Aorta (tissue), 5 donors: ENCODE measurements around the gene HOXC12. TPM values are rescaled to one million over a fixed set of nuclear protein-coding genes. Genes with fewer than 3 reads are reported as not detected.

Source experiments
- ATAC-seq: fragments of 200-7000 bp; cut with Tn5 transposase; one replicate; pipeline ENCODE4 v1.9.1; 2022; ENCODE audit warnings: moderate library complexity; ENCODE audit not compliant: low FRiP score
- DNase-seq, 2 donors: peaks; one replicate each; pipeline ENCODE4 v3.0.0-alpha.2; 2020
- H3K27ac ChIP-seq, 2 donors: one replicate each; pipeline ENCODE4 v1.5.1; 2013; ENCODE audit warnings: low read length in 2 of 2, mild to moderate bottlenecking in 2 of 2, moderate library complexity in 2 of 2, control low read depth in 1 of 2, inconsistent platforms in 1 of 2, low read depth in 1 of 2
- H3K27me3 ChIP-seq, 2 donors: one replicate each; pipeline ENCODE4 v1.6.1; 2013; ENCODE audit warnings: control low read depth in 1 of 2, low read length in 1 of 2, mild to moderate bottlenecking in 1 of 2, moderate library complexity in 1 of 2; ENCODE audit not compliant: insufficient read depth in 2 of 2, control insufficient read depth in 1 of 2
- H3K36me3 ChIP-seq, 2 donors: one replicate each; pipeline ENCODE4 v1.6.1; 2013; ENCODE audit warnings: control low read depth in 1 of 2, low read length in 1 of 2, mild to moderate bottlenecking in 1 of 2; ENCODE audit not compliant: insufficient read depth in 2 of 2, control insufficient read depth in 1 of 2
- H3K4me1 ChIP-seq, 2 donors: one replicate each; pipeline ENCODE4 v1.6.1; 2013; ENCODE audit warnings: low read length in 2 of 2, control low read depth in 1 of 2, mild to moderate bottlenecking in 1 of 2, moderate library complexity in 1 of 2; ENCODE audit not compliant: insufficient read depth in 2 of 2, control insufficient read depth in 1 of 2
- H3K4me3 ChIP-seq, 2 donors: one replicate each; pipeline ENCODE4 v1.5.1; 2013; ENCODE audit warnings: low read length in 2 of 2, control low read depth in 1 of 2, mild to moderate bottlenecking in 1 of 2
- H3K9me3 ChIP-seq: one replicate; pipeline ENCODE4 v1.6.1; 2013; ENCODE audit warnings: mild to moderate bottlenecking, low read length; ENCODE audit not compliant: control insufficient read depth
- WGBS, 2 donors: extraction: QIAGEN DNeasy Blood & Tissue Kit; methylation state at CpG; one replicate each; pipeline ENCODE4 v1.1.7; 2013; 5-methylcytosine and 5-hydroxymethylcytosine counted together
- intact Hi-C, 2 donors: fragments of 100-400 bp; cut with DNase I; formaldehyde crosslinking; loops; one replicate each; pipeline versions ENCODE4 v1.14.2 to v1.15.0; 2022
- polyA plus RNA-seq, 2 donors: library from polyadenylated mRNA; stranded (reverse); fragments of 200-250 nt; gene quantifications; one replicate each; pipeline ENCODE4 v1.2.3, GENCODE V29; 2013
- total RNA-seq, 2 donors: library from RNA; stranded (reverse); fragmentation: NEBNext Ultra II Directional; extraction: Animal tissue kit (Norgen Biotek cat#: 25700); gene quantifications; one replicate each; pipeline ENCODE4 v1.2.1, GENCODE V29; 2021
- donor health status: healthy with polysubstance abuse.
- donor health status: Bipolar disorder and iron deficiency.
- donor health status: DM: no; HTN: no; CAD: no.
- donor health status: DM: no; HTN: no; CAD: no.
- donor health status: DM: yes; HTN: yes; CAD: no.

The HOXC12 gene
- total and polyA plus RNA-seq, 4 donors: 0.45 TPM; not detected in 3

- Histone ChIP-seq H3K27me3 (peaks cover 0 to 4% of the 10 kb centered on the region in 2 donors), H3K9me3 (no peaks in the 10 kb centered on the region), H3K4me1 (no peaks in the 10 kb centered on the region), H3K27ac (no peak overlapping the region), H3K4me3 (peak overlapping the region in 1 of 2 donors; percentile 13), H3K36me3 (no peaks in the 10 kb centered on the region)
- WGBS, 2 donors: 38 to 43% methylated on average over 48 of the region's 48 CpGs
- ATAC-seq (peak; percentile 65), DNase-seq (peak in 1 of 2 donors; percentile 90)
- intact Hi-C loops: no loop called here
These were observed 40.9 kb downstream of the HOXC12 start for GRCh38 chr12:53995378-53996239.

GRCh38 chr12:53996240-53997203, 41.8 kb downstream of the HOXC12 start:
- ATAC-seq (no peak), DNase-seq (no peak)
- peaks cover 0 to 2% of the 10 kb centered on the region in 2 donors for H3K27me3 ChIP-seq
- intact Hi-C loops: no loop called here
- no peak overlapping the region for H3K27ac ChIP-seq
- WGBS, 2 donors: 84 to 91% methylated on average over 29 of the region's 29 CpGs
- H3K9me3 ChIP-seq: no peaks in the 10 kb centered on the region
- H3K4me3 ChIP-seq: no peak overlapping the region
- H3K36me3 ChIP-seq: no peaks in the 10 kb centered on the region
- no peaks in the 10 kb centered on the region for H3K4me1 ChIP-seq

- Histone ChIP-seq H3K4me1 (no peaks in the 10 kb centered on the region), H3K27me3 (no peaks in the 10 kb centered on the region), H3K27ac (no peak overlapping the region), H3K9me3 (no peaks in the 10 kb centered on the region), H3K4me3 (no peak overlapping the region), H3K36me3 (no peaks in the 10 kb centered on the region)
- DNase-seq (peak in 1 of 2 donors; percentile 82), ATAC-seq (no peak)
- intact Hi-C loops: no loop called here
- 61 to 66% methylated on average over 29 to 35 of the region's 35 CpGs for WGBS, 2 donors
These were observed 42.8 kb downstream of the HOXC12 start for GRCh38 chr12:53997204-53998109.

- intact Hi-C loops: no loop called here
- ATAC-seq (no peak), DNase-seq (no peak)
- WGBS, 2 donors: 44 to 53% methylated on average over 11 of the region's 11 CpGs
- Histone ChIP-seq H3K27ac (no peak overlapping the region), H3K4me1 (no peaks in the 10 kb centered on the region), H3K27me3 (no peaks in the 10 kb centered on the region), H3K9me3 (no peaks in the 10 kb centered on the region), H3K4me3 (no peak overlapping the region), H3K36me3 (no peaks in the 10 kb centered on the region)
These were observed 43.6 kb downstream of the HOXC12 start for GRCh38 chr12:53998110-53998899.

- Histone ChIP-seq H3K36me3 (no peaks in the 10 kb centered on the region), H3K9me3 (no peaks in the 10 kb centered on the region), H3K27me3 (no peaks in the 10 kb centered on the region), H3K4me1 (no peaks in the 10 kb centered on the region), H3K4me3 (no peak overlapping the region), H3K27ac (no peak overlapping the region)
- intact Hi-C loops: no loop called here
- 19% methylated on average over 13 of the region's 13 CpGs for WGBS, 2 donors
- DNase-seq: no peak
- no peak for ATAC-seq
These were observed 44.2 kb downstream of the HOXC12 start for GRCh38 chr12:53998900-53999236.

- DNase-seq (peak; percentile 63 to 90), ATAC-seq (peak; percentile 55)
- Histone ChIP-seq H3K36me3 (no peaks in the 10 kb centered on the region), H3K4me3 (peak overlapping the region; percentile 7 to 16), H3K9me3 (no peaks in the 10 kb centered on the region), H3K27ac (no peak overlapping the region), H3K4me1 (no peaks in the 10 kb centered on the region), H3K27me3 (no peaks in the 10 kb centered on the region)
- intact Hi-C loops: no loop called here
- 3% methylated on average over 35 of the region's 35 CpGs for WGBS, 2 donors
These were observed 44.9 kb downstream of the HOXC12 start for GRCh38 chr12:53999559-54000115.

- Histone ChIP-seq H3K27me3 (no peaks in the 10 kb centered on the region), H3K9me3 (no peaks in the 10 kb centered on the region), H3K36me3 (no peaks in the 10 kb centered on the region), H3K4me1 (no peaks in the 10 kb centered on the region), H3K27ac (no peak within 1 kb of the TSS), H3K4me3 (peak within 1 kb of the TSS; percentile 7 to 16)
- intact Hi-C loops: no loop called here
- DNase-seq (peak; percentile 51 to 85), ATAC-seq (peak; percentile 20)
- 7% methylated on average over 82 to 87 of the region's 87 CpGs for WGBS, 2 donors
These were observed 45.7 kb downstream of the HOXC12 start, which contains the start of gene HOXC9 for GRCh38 chr12:54000116-54001114. HOXC9 (plus strand) TSS chr12:54000161; CDS start chr12:54000189, 28 bp downstream.
